Activated naive CD8-positive, alpha-beta T cell treated with anti-CD3 and anti-CD28 coated beads, Interleukin-2, amount 10 ng/mL, durations not matched to agents 7 days and 5 days (primary cell): ENCODE data around the gene TOR1A. TPM values are rescaled to one million over a fixed set of nuclear protein-coding genes. Genes with fewer than 3 reads are reported as not detected.

Source experiments
- ATAC-seq: fragments of 150-1000 bp; cut with Tn5 transposase; one replicate; pipeline ENCODE4 v1.10.0; 2021; ENCODE audit warnings: low read depth, moderate library complexity
- POLR2A ChIA-PET: fragments of 350-600 bp; sonication (Branson Sonifier 250); formaldehyde crosslinking; loops from one replicate; lab custom pipeline; 2021; ENCODE audit warnings: antibody characterized with exemption; lab: Charles Lee
- DNase-seq: peaks from one replicate; pipeline ENCODE4 v3.0.0; 2021
- H3K27ac Mint-ChIP-seq: one replicate; pipeline ENCODE4 v1.8.0; 2022; ENCODE audit warnings: mild to moderate bottlenecking, mixed read lengths
- H3K27me3 Mint-ChIP-seq: one replicate; pipeline ENCODE4 v1.8.0; 2022; ENCODE audit warnings: mild to moderate bottlenecking, moderate library complexity, mixed read lengths
- H3K36me3 Mint-ChIP-seq: one replicate; pipeline ENCODE4 v1.8.0; 2021; ENCODE audit warnings: mild to moderate bottlenecking, mixed read lengths
- H3K4me1 Mint-ChIP-seq: one replicate; pipeline ENCODE4 v1.8.0; 2021; ENCODE audit warnings: mixed read lengths
- H3K4me3 Mint-ChIP-seq: one replicate; pipeline ENCODE4 v1.8.0; 2022; ENCODE audit warnings: mild to moderate bottlenecking, moderate library complexity, mixed read lengths
- H3K9me3 Mint-ChIP-seq: one replicate; pipeline ENCODE4 v1.8.0; 2021; ENCODE audit warnings: mixed read lengths
- total RNA-seq, 2 experiments: library from RNA; stranded (reverse); gene quantifications; one replicate each; pipeline ENCODE4 v1.2.3, GENCODE V29; 2021

TOR1A gene
- total RNA-seq: 10 to 100 TPM; 46.6 to 47.2 TPM

- H3K4me1 Mint-ChIP-seq: peaks cover 10% of the 10 kb centered on the region
Measured at GRCh38 chr9:129823935-129824601, at the start of gene TOR1A. TOR1A (minus strand) TSS chr9:129824136; CDS start chr9:129824085, 51 bp downstream.

GRCh38 chr9:129871046-129871445, 47.1 kb upstream of the TOR1A start:
- H3K4me3 Mint-ChIP-seq: peak overlapping the region; percentile 8
- no peaks in the 10 kb centered on the region for H3K9me3 Mint-ChIP-seq
- H3K27me3 Mint-ChIP-seq: no peaks in the 10 kb centered on the region
- DNase-seq: no peak
- peak overlapping the region; percentile 90 for H3K27ac Mint-ChIP-seq
- peaks cover 32% of the 10 kb centered on the region for H3K36me3 Mint-ChIP-seq
- no peak for ATAC-seq
- POLR2A ChIA-PET: interaction anchor here (8.9 to 12.4 kb wide), 2 partner anchors 16 to 35 kb away, joined by 96 to 173 read pairs; partner anchors contain the start of genes C9orf78 and USP20
- peaks cover 44% of the 10 kb centered on the region for H3K4me1 Mint-ChIP-seq

More at GRCh38 chr9:129823935-129824601, at the start of gene TOR1A:
- POLR2A ChIA-PET: interaction anchor here (1.8 to 3.2 kb wide), 3 partner anchors 11 to 61 kb away, joined by 6 to 12 read pairs (median 6); partner anchors contain the start of genes C9orf78 and USP20
- Mint-ChIP-seq H3K27me3 (no peaks in the 10 kb centered on the region), H3K36me3 (peaks cover 10% of the 10 kb centered on the region), H3K9me3 (no peaks in the 10 kb centered on the region), H3K27ac (peak within 1 kb of the TSS; percentile 78), H3K4me3 (peak within 1 kb of the TSS; percentile 86)
- ATAC-seq (peak; percentile 87), DNase-seq (peak; percentile 90)

GRCh38 chr9:129869585-129870501, 45.9 kb upstream of the TOR1A start:
- Mint-ChIP-seq H3K36me3 (peaks cover 38% of the 10 kb centered on the region), H3K9me3 (no peaks in the 10 kb centered on the region), H3K4me3 (peak overlapping the region; percentile 60), H3K27me3 (no peaks in the 10 kb centered on the region), H3K27ac (peak overlapping the region; percentile 90), H3K4me1 (peaks cover 52% of the 10 kb centered on the region)
- no peak for DNase-seq
- no peak for ATAC-seq
- POLR2A ChIA-PET: interaction anchor here (0.6 to 12.4 kb wide), 7 partner anchors 10 to 1134 kb away, joined by 4 to 173 read pairs (median 10); partner anchors contain the start of genes C9orf78 and USP20

GRCh38 chr9:129868872-129869486, 45.0 kb upstream of the TOR1A start:
- ATAC-seq: peak; percentile 88
- peak overlapping the region; percentile 90 for H3K27ac Mint-ChIP-seq

GRCh38 chr9:129868023-129868871, 44.3 kb upstream of the TOR1A start:
- Mint-ChIP-seq H3K27me3 (no peaks in the 10 kb centered on the region), H3K9me3 (no peaks in the 10 kb centered on the region), H3K36me3 (peaks cover 42% of the 10 kb centered on the region), H3K27ac (peak overlapping the region; percentile 94), H3K4me1 (peaks cover 60% of the 10 kb centered on the region), H3K4me3 (peak overlapping the region; percentile 71)
- no peak for DNase-seq
- no peak for ATAC-seq
- POLR2A ChIA-PET: interaction anchor here (0.6 to 12.4 kb wide), 12 partner anchors 9 to 185 kb away, joined by 3 to 173 read pairs (median 5); partner anchors contain the start of genes C9orf78, TOR1A and USP20

More at GRCh38 chr9:129868872-129869486, 45.0 kb upstream of the TOR1A start:
- H3K9me3 Mint-ChIP-seq: no peaks in the 10 kb centered on the region
- H3K27me3 Mint-ChIP-seq: no peaks in the 10 kb centered on the region
- peaks cover 36% of the 10 kb centered on the region for H3K36me3 Mint-ChIP-seq
- peak overlapping the region; percentile 60 for H3K4me3 Mint-ChIP-seq
- POLR2A ChIA-PET: interaction anchor here (0.6 to 12.4 kb wide), 9 partner anchors 9 to 1133 kb away, joined by 3 to 173 read pairs (median 6); partner anchors contain the start of genes C9orf78 and USP20
- peaks cover 56% of the 10 kb centered on the region for H3K4me1 Mint-ChIP-seq
- peak; percentile 88 for DNase-seq

GRCh38 chr9:129867136-129868022, 43.4 kb upstream of the TOR1A start:
- peak overlapping the region; percentile 94 for H3K27ac Mint-ChIP-seq
- peak; percentile 61 for DNase-seq
- H3K4me3 Mint-ChIP-seq: peak overlapping the region; percentile 71
- H3K27me3 Mint-ChIP-seq: no peaks in the 10 kb centered on the region
- POLR2A ChIA-PET: interaction anchor here (0.9 to 12.4 kb wide), 7 partner anchors 9 to 186 kb away, joined by 3 to 173 read pairs (median 5); partner anchors contain the start of genes C9orf78, TOR1A and USP20
- no peak for ATAC-seq
- no peaks in the 10 kb centered on the region for H3K9me3 Mint-ChIP-seq
- H3K4me1 Mint-ChIP-seq: peaks cover 62% of the 10 kb centered on the region
- H3K36me3 Mint-ChIP-seq: peaks cover 44% of the 10 kb centered on the region

GRCh38 chr9:129866394-129867135, 42.6 kb upstream of the TOR1A start:
- POLR2A ChIA-PET: interaction anchor here (0.7 to 12.4 kb wide), 6 partner anchors 12 to 187 kb away, joined by 3 to 173 read pairs (median 6); partner anchors contain the start of genes C9orf78, TOR1A and USP20
- Mint-ChIP-seq H3K4me1 (peaks cover 62% of the 10 kb centered on the region), H3K9me3 (no peaks in the 10 kb centered on the region), H3K36me3 (peaks cover 44% of the 10 kb centered on the region), H3K27me3 (no peaks in the 10 kb centered on the region), H3K27ac (peak overlapping the region; percentile 94), H3K4me3 (peak overlapping the region; percentile 71)
- ATAC-seq (peak; percentile 8), DNase-seq (peak; percentile 63)

- Mint-ChIP-seq H3K27ac (peak overlapping the region; percentile 94), H3K36me3 (peaks cover 44% of the 10 kb centered on the region), H3K9me3 (no peaks in the 10 kb centered on the region), H3K4me3 (peak overlapping the region; percentile 71), H3K27me3 (no peaks in the 10 kb centered on the region), H3K4me1 (peaks cover 68% of the 10 kb centered on the region)
- DNase-seq: no peak
- ATAC-seq: no peak
- POLR2A ChIA-PET: interaction anchor here (0.7 to 12.4 kb wide), 5 partner anchors 13 to 43 kb away, joined by 4 to 173 read pairs (median 6); partner anchors contain the start of genes C9orf78, TOR1A and USP20
Measured at GRCh38 chr9:129865668-129866320, 41.9 kb upstream of the TOR1A start.

GRCh38 chr9:129864991-129865647, 41.2 kb upstream of the TOR1A start:
- H3K4me3 Mint-ChIP-seq: peak overlapping the region; percentile 33
- H3K27ac Mint-ChIP-seq: peak overlapping the region; percentile 83
- peaks cover 45% of the 10 kb centered on the region for H3K36me3 Mint-ChIP-seq

More at GRCh38 chr9:129864991-129865647, 41.2 kb upstream of the TOR1A start:
- H3K4me1 Mint-ChIP-seq: peaks cover 67% of the 10 kb centered on the region
- no peak for DNase-seq
- POLR2A ChIA-PET: interaction anchor here (0.6 to 12.4 kb wide), 5 partner anchors 11 to 79 kb away, joined by 3 to 173 read pairs (median 15); partner anchors contain the start of genes C9orf78 and USP20
- H3K27me3 Mint-ChIP-seq: no peaks in the 10 kb centered on the region
- ATAC-seq: no peak
- H3K9me3 Mint-ChIP-seq: no peaks in the 10 kb centered on the region
